Progenitor cell of endocrine pancreas (in vitro differentiated cells): ENCODE measurements around the gene RRM1. TPM values are rescaled to one million over a fixed set of nuclear protein-coding genes. Genes with fewer than 3 reads are reported as not detected.
A peak's percentile ranks its signal among the peaks of the same experiment; 100 is the strongest.
"Not testable (repeated sequence)": the region's sequence is repeated elsewhere in the genome, so short reads cannot be mapped to it uniquely, and the experiment has no call there.

Experiments used
- DNase-seq: peaks from one replicate; pipeline ENCODE4 v3.0.0; 2021; ENCODE audit warnings: low spot score; ENCODE audit not compliant: unreplicated experiment
- H3K27ac Mint-ChIP-seq: 2 replicates; pipeline ENCODE4 v1.8.0; 2021; ENCODE audit warnings: mild to moderate bottlenecking, moderate library complexity, mixed read lengths
- H3K27me3 Mint-ChIP-seq: 2 replicates; pipeline ENCODE4 v1.8.0; 2021; ENCODE audit warnings: mixed read lengths
- H3K36me3 Mint-ChIP-seq: 2 replicates; pipeline ENCODE4 v1.8.0; 2022; ENCODE audit warnings: mixed read lengths; ENCODE audit not compliant: insufficient read depth
- H3K4me1 Mint-ChIP-seq: 2 replicates; pipeline ENCODE4 v1.8.0; 2021; ENCODE audit warnings: low read depth, mixed read lengths
- H3K4me3 Mint-ChIP-seq: 2 replicates; pipeline ENCODE4 v1.8.0; 2021; ENCODE audit warnings: low read depth, mild to moderate bottlenecking, moderate library complexity, mixed read lengths
- H3K9me3 Mint-ChIP-seq: 2 replicates; pipeline ENCODE4 v1.8.0; 2021; ENCODE audit warnings: low read depth, mixed read lengths
- total RNA-seq: library from RNA; stranded (reverse); gene quantifications from 2 replicates; pipeline ENCODE4 v1.2.1, GENCODE V29; 2021
- TF ChIP-seq, protein P1 (sequence below): fragments of 200-600 bp; sonication (generic); IDR thresholded peaks from one replicate; pipeline ENCODE4 v1.5.0; 2021; ENCODE audit warnings: antibody characterized with exemption, mild to moderate bottlenecking; ENCODE audit not compliant: unreplicated experiment

Gene RRM1
- total RNA-seq, 1 donor from 2014 or later = 76.4 TPM

DNA sequence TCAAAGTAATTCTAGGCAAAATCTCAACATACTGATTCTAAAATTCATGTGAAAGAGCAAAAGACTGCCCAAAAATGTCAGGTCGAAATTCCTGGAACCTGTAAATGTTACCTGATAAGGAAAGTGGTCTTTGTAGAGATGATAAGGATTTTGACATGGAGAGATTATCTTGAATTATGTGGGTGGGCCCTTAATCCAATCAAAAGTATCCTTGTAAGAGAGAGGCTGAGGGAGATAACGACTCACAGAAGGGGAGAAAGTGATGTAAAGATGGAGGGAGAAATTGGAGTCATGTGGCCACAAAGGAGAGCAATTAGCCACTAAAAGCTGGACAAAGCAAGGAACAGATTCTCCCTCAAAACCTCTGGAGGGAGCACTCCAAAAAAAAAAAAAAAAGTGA lies 20.5 kb downstream of the RRM1 start:
- TF ChIP-seq, protein P1, sequence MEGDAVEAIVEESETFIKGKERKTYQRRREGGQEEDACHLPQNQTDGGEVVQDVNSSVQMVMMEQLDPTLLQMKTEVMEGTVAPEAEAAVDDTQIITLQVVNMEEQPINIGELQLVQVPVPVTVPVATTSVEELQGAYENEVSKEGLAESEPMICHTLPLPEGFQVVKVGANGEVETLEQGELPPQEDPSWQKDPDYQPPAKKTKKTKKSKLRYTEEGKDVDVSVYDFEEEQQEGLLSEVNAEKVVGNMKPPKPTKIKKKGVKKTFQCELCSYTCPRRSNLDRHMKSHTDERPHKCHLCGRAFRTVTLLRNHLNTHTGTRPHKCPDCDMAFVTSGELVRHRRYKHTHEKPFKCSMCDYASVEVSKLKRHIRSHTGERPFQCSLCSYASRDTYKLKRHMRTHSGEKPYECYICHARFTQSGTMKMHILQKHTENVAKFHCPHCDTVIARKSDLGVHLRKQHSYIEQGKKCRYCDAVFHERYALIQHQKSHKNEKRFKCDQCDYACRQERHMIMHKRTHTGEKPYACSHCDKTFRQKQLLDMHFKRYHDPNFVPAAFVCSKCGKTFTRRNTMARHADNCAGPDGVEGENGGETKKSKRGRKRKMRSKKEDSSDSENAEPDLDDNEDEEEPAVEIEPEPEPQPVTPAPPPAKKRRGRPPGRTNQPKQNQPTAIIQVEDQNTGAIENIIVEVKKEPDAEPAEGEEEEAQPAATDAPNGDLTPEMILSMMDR = no peak
- H3K36me3 Mint-ChIP-seq = peaks cover 25% of the 10 kb centered on the region
- no peaks in the 10 kb centered on the region for H3K9me3 Mint-ChIP-seq
- no peak overlapping the region for H3K27ac Mint-ChIP-seq
- DNase-seq = no peak
- no peak overlapping the region for H3K4me3 Mint-ChIP-seq
- no peaks in the 10 kb centered on the region for H3K4me1 Mint-ChIP-seq
- no peaks in the 10 kb centered on the region for H3K27me3 Mint-ChIP-seq

DNA sequence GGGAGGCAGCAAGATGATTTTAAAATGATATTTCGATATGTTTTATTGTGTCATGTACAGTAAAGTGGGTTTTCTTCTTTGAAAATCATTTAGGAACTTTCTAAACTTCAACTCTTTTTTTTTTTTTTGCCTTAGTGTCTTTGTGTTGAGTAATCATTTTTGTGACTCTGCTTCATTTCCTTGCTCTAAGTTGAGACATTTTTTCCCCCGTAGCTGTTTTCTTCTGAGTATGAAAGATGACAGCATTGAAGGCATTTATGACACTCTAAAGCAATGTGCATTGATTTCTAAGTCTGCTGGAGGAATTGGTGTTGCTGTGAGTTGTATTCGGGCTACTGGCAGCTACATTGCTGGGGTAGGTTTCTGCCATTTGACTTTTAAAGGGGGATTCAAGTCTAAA lies 23.5 kb downstream of the RRM1 start:
- TF ChIP-seq, protein P1 = no peak
- no peak overlapping the region for H3K4me3 Mint-ChIP-seq
- no peak overlapping the region for H3K27ac Mint-ChIP-seq
- no peak for DNase-seq
- peaks cover 24% of the 10 kb centered on the region for H3K36me3 Mint-ChIP-seq
- H3K4me1 Mint-ChIP-seq = no peaks in the 10 kb centered on the region
- no peaks in the 10 kb centered on the region for H3K27me3 Mint-ChIP-seq
- no peaks in the 10 kb centered on the region for H3K9me3 Mint-ChIP-seq

DNA sequence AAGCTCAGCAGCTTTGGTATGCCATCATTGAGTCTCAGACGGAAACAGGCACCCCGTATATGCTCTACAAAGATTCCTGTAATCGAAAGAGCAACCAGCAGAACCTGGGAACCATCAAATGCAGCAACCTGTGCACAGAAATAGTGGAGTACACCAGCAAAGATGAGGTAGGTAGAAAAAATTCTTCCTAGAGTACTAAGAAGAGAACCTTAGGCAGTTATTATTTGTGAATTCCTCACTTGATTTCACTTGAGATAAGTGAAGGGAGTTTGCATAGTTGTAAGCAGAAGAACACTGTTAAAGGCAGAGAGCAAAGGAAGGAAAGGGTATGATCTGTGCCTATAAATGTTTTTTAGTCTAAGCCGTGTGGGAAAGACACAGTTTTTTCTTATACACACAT lies 28.6 kb downstream of the RRM1 start:
- Mint-ChIP-seq H3K36me3 (peaks cover 35% of the 10 kb centered on the region), H3K4me3 (no peak overlapping the region), H3K27me3 (no peaks in the 10 kb centered on the region), H3K27ac (no peak overlapping the region), H3K9me3 (no peaks in the 10 kb centered on the region), H3K4me1 (no peaks in the 10 kb centered on the region)
- TF ChIP-seq, protein P1 = no peak
- no peak for DNase-seq

DNA sequence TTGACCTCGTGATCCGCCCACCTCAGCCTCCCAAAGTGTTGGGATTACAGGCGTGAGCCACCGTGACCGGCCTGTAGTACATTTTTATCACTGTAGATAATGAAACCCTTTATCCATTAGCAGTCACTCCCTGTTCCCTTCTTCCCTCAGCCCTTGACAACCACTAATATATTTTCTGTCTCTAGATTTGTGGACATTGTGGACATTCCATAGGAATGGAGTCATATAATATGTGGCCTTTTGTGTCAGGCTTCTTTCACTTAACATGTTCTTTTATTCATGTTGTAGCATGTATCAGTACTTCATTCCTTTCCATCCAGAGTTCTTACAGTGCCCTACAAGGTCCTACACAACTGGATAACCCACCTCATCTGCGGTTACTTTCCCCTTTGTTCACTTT lies 30.5 kb downstream of the RRM1 start:
- DNase-seq = no peak
- Mint-ChIP-seq H3K4me1 (no peaks in the 10 kb centered on the region), H3K9me3 (no peaks in the 10 kb centered on the region), H3K4me3 (no peak overlapping the region), H3K36me3 (peaks cover 33% of the 10 kb centered on the region), H3K27ac (peak overlapping the region; percentile 2), H3K27me3 (no peaks in the 10 kb centered on the region)
- TF ChIP-seq, protein P1 = no peak

DNA sequence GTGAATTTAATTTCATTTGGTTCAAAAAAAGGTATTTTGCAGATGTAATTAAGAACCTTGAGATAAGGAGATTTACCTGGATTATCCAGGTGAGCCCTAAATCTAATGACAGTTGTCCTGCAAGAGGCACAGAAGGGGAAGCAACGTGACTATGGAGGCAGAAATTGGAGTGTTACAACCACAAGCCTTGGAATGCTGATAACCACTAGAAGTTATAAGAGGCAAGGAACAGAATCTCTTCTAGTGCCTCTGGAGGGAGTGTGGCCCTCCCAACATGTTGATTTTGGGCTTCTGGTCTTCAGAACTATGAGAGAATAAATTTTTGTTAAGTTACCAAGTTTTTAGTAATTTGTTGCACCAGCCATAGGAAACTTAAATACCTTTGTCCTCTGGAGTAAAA lies 32.8 kb downstream of the RRM1 start:
- H3K9me3 Mint-ChIP-seq = no peaks in the 10 kb centered on the region
- TF ChIP-seq, protein P1 = no peak

DNA sequence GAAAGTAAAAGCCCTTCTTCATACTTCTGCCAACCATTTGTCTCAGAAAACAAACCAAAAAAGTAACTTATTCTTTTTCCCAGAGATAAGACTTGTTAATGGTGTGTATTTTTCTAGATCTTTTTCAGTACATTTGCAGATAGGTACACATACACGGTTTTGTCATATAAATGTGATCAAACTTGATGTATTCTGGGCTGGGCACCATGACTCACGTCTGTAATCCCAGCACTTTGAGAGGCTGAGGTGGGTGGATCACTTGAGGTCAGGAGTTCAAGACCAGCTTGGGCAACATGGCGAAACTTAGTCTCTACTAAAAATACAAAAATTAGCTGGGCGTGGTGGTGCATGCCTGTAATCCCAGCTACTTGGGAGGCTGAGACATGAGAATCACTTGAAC lies 35.6 kb downstream of the RRM1 start:
- H3K27ac Mint-ChIP-seq, H3K9me3 Mint-ChIP-seq, H3K27me3 Mint-ChIP-seq, H3K4me3 Mint-ChIP-seq, H3K4me1 Mint-ChIP-seq, DNase-seq: not testable (repeated sequence)
- peaks cover 21% of the 10 kb centered on the region for H3K36me3 Mint-ChIP-seq

More for the DNA sequence above, 32.8 kb downstream of the RRM1 start:
- H3K27ac Mint-ChIP-seq = no peak overlapping the region
- no peak overlapping the region for H3K4me3 Mint-ChIP-seq
- no peaks in the 10 kb centered on the region for H3K27me3 Mint-ChIP-seq
- no peak for DNase-seq
- H3K4me1 Mint-ChIP-seq = no peaks in the 10 kb centered on the region
- H3K36me3 Mint-ChIP-seq = peaks cover 28% of the 10 kb centered on the region
